T-helper 9 cell (primary cell): Measurements from ENCODE around the gene ADNP2.

ENCODE experiments used
- DNase-seq: peaks from one replicate; pipeline ENCODE4 v3.0.0-alpha.2; 2020

The ADNP2 gene

GRCh38 chr18:80171054-80171872, 62.2 kb downstream of the ADNP2 start:
- DNase-seq, result peak; percentile 35

GRCh38 chr18:80172056-80172455, 63.0 kb downstream of the ADNP2 start:
- DNase-seq, result no peak

GRCh38 chr18:80173060-80173459, 64.0 kb downstream of the ADNP2 start:
- DNase-seq, result no peak

GRCh38 chr18:80175451-80176204, 66.6 kb downstream of the ADNP2 start:
- peak; percentile 24 for DNase-seq

- no peak for DNase-seq
Measured at GRCh38 chr18:80176334-80177073, 67.4 kb downstream of the ADNP2 start.

- no peak for DNase-seq
Measured at GRCh38 chr18:80177128-80177527, 68.1 kb downstream of the ADNP2 start.

GRCh38 chr18:80178935-80179818, 70.1 kb downstream of the ADNP2 start:
- no peak for DNase-seq

- no peak for DNase-seq
Measured at GRCh38 chr18:80179857-80180558, 70.9 kb downstream of the ADNP2 start.

- DNase-seq, result no peak
Measured at GRCh38 chr18:80180778-80181564, 71.9 kb downstream of the ADNP2 start.

- no peak for DNase-seq
Measured at GRCh38 chr18:80181642-80182461, 72.8 kb downstream of the ADNP2 start.

GRCh38 chr18:80182855-80183254, 73.8 kb downstream of the ADNP2 start:
- DNase-seq, result no peak

GRCh38 chr18:80183273-80184050, 74.4 kb downstream of the ADNP2 start:
- DNase-seq, result no peak

GRCh38 chr18:80184243-80184772, 75.2 kb downstream of the ADNP2 start:
- DNase-seq, result no peak

- DNase-seq, result no peak
Measured at GRCh38 chr18:80185545-80185944, 76.5 kb downstream of the ADNP2 start.

GRCh38 chr18:80187956-80188642, 79.0 kb downstream of the ADNP2 start:
- no peak for DNase-seq

GRCh38 chr18:80188643-80189530, 79.8 kb downstream of the ADNP2 start:
- no peak for DNase-seq

- no peak for DNase-seq
Measured at GRCh38 chr18:80189531-80189865, 80.4 kb downstream of the ADNP2 start.
